Measurements from ENCODE around the gene KCNJ14. TPM values are rescaled to one million over a fixed set of nuclear protein-coding genes. Genes with fewer than 3 reads are reported as not detected.

Gene KCNJ14
- total and polyA plus RNA-seq, 8 donors: 0.52 to 1.3 (median 1.1) TPM

DNA sequence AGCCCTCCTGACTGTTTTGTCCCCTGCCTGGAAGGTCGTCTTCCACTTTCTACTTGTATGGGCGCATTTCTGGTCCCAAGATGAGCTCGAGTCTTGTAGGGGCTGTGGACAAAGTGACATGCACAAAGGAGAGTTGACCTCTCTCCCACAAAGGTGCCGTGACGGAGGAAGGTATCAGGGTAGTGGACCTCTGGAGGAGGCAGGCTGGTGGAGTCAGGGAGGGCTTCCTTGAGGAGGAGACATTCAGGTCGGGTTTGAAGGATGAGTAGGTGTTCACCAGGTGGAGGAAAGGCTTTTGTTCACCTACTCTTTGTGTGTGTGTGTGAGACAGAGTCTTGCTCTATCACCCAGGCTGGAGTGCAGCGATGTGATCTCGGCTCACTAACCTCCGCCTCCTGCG, 15.5 kb downstream of the KCNJ14 start:
- ATAC-seq (no peak), DNase-seq (no peak)
- intact Hi-C loops (cut with DNase I): no loop called here
- no peaks in the 10 kb centered on the region for H3K27me3 ChIP-seq
- H3K9me3 ChIP-seq: no peaks in the 10 kb centered on the region
- peaks cover 0 to 57% of the 10 kb centered on the region in 2 donors for H3K36me3 ChIP-seq
- TF ChIP-seq, protein P1, sequence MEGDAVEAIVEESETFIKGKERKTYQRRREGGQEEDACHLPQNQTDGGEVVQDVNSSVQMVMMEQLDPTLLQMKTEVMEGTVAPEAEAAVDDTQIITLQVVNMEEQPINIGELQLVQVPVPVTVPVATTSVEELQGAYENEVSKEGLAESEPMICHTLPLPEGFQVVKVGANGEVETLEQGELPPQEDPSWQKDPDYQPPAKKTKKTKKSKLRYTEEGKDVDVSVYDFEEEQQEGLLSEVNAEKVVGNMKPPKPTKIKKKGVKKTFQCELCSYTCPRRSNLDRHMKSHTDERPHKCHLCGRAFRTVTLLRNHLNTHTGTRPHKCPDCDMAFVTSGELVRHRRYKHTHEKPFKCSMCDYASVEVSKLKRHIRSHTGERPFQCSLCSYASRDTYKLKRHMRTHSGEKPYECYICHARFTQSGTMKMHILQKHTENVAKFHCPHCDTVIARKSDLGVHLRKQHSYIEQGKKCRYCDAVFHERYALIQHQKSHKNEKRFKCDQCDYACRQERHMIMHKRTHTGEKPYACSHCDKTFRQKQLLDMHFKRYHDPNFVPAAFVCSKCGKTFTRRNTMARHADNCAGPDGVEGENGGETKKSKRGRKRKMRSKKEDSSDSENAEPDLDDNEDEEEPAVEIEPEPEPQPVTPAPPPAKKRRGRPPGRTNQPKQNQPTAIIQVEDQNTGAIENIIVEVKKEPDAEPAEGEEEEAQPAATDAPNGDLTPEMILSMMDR (IDR thresholded peaks at IDR 0.05): no peak
- H3K4me1 ChIP-seq: peaks cover 13 to 19% of the 10 kb centered on the region in 2 donors
- H3K27ac ChIP-seq: peak overlapping the region in 1 of 2 donors; percentile 96
- peak overlapping the region in 1 of 2 donors; percentile 94 for H3K4me3 ChIP-seq

DNA sequence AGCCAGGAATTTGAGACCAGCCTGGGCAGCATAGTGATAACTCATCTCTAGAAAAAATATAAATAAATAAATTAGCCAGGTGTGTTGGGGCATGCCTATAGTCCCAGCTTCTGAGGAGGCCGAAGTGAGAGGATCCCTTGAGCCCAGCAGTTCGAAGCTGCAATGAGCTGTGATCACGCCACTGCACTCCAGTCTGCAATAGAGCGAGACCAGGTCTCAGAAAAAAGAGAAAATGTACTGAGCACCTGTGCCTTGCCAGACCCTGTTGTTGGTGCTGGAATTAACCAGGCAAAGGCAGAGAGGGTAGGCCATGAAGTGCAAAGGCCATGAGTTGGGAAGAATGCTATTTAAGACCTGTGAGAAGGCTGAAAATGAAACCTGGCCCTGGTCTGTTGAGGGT, 16.5 kb downstream of the KCNJ14 start:
- no peak for ATAC-seq
- Histone ChIP-seq H3K36me3 (peaks cover 0 to 67% of the 10 kb centered on the region in 2 donors), H3K9me3 (no peaks in the 10 kb centered on the region), H3K4me3 (no peak overlapping the region), H3K27ac (no peak overlapping the region), H3K4me1 (peaks cover 13 to 19% of the 10 kb centered on the region in 2 donors), H3K27me3 (no peaks in the 10 kb centered on the region)
- intact Hi-C loops (cut with DNase I): no loop called here
- DNase-seq: no peak
- TF ChIP-seq, protein P1 (IDR thresholded peaks at IDR 0.05): no peak

DNA sequence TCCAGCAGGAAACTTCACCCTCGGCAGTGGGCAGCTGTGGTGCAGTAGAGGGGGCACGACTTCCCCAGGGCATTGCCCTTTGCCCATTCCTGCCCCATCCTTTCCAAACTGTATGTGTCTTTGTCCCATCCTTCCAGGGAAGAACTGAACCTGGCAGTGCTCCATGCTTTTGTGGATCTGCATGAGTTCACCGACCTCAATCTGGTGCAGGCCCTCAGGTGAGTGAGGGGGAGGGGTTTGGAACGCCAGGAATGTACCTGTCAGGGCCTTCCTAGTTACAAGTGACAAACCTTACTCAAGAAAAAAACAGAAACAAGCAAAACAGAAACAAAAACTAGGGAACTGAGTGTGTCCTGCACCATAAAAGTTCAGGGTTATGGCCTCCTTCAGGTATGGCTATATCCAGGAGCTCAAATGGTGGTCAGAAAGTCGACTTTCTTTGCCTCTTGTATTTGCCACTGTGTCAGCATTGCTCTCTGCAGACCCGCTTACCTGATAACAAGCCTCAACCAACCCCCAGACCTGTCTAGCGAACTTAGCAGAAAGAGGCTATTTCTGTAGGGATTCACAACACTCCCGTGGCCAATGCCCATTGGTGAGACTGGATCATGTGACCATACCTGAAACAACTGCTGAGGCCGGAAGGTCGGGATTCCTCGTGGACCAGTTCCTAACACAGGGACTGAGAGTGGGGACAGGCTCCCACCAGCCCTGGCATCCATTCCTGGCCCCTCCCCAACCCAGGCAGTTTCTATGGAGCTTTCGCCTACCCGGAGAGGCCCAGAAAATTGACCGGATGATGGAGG, 18.0 kb downstream of the KCNJ14 start:
- Histone ChIP-seq H3K36me3 (peaks cover 0 to 82% of the 10 kb centered on the region in 2 donors), H3K4me3 (no peak overlapping the region), H3K4me1 (peaks cover 10 to 14% of the 10 kb centered on the region in 2 donors), H3K27ac (no peak overlapping the region), H3K27me3 (no peaks in the 10 kb centered on the region), H3K9me3 (no peaks in the 10 kb centered on the region)
- ATAC-seq: no peak
- TF ChIP-seq, protein P1 (IDR thresholded peaks at IDR 0.05): no peak
- DNase-seq: no peak
- intact Hi-C loops (cut with DNase I): no loop called here

DNA sequence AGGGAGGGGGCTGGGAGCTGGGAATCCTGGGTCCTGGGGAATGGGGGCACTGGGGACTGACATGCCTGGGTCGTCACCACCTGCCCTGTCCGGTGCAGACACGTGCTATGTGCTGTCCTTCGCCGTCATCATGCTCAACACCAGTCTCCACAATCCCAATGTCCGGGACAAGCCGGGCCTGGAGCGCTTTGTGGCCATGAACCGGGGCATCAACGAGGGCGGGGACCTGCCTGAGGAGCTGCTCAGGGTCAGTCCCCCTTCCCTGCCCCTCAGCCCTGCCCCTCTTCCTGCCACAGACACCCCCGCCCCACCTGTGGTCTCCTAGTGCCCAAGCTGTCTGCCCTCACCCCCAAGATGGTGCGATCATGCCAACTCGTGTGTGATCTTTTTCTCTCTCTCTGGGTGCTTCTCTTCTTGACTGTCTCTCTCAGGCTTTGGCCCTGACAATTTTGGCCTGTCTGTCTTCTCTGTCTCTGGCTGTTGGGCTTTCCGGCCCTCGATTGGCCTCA, 18.8 kb downstream of the KCNJ14 start:
- ATAC-seq (no peak), DNase-seq (no peak)
- no peak overlapping the region for H3K4me3 ChIP-seq
- H3K27ac ChIP-seq: no peak overlapping the region
- TF ChIP-seq, protein P1 (IDR thresholded peaks at IDR 0.05): no peak
- intact Hi-C loops (cut with DNase I): no loop called here
- peaks cover 10 to 12% of the 10 kb centered on the region in 2 donors for H3K4me1 ChIP-seq
- no peaks in the 10 kb centered on the region for H3K9me3 ChIP-seq
- peaks cover 0 to 88% of the 10 kb centered on the region in 2 donors for H3K36me3 ChIP-seq
- H3K27me3 ChIP-seq: no peaks in the 10 kb centered on the region

DNA sequence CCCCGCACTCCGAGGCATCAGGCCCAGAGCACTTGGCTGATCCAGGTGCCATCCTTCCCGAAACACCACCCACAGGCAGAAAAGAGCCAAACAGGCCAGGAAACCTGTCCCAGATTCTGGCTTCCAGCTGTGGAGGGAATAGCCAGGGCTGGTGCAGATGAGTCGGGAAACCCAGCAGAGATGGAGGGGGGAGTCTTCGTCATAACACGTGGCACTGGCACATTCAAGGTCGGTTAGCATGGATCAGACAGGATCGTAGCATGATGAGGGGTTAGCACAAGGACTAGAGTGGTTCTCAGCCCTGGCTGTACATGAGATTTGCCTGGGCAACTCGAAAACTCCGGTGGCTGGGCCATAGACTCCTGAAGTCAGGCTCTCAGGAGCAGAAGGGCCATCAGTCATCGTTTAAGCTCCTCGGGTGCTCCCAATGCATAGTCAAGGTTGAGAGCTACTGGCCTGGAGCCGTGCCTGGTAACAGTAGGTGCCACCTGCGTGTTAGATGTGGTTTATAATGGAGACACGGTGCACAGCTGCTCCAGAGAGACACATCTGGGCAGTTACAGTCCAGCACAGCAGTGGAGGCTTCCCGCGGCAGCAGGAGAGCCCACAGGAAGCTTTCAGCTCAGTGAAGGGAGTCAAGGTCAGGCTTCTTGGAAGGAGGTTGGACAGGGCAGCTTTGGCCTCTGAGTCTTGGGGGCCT, 20.1 kb downstream of the KCNJ14 start:
- no peaks in the 10 kb centered on the region for H3K9me3 ChIP-seq
- intact Hi-C loops (cut with DNase I): no loop called here
- H3K36me3 ChIP-seq: peaks cover 0 to 88% of the 10 kb centered on the region in 2 donors
- DNase-seq (no peak), ATAC-seq (no peak)
- H3K27ac ChIP-seq: no peak overlapping the region
- peaks cover 6 to 7% of the 10 kb centered on the region in 2 donors for H3K4me1 ChIP-seq
- H3K4me3 ChIP-seq: no peak overlapping the region
- TF ChIP-seq, protein P1 (IDR thresholded peaks at IDR 0.05): no peak
- H3K27me3 ChIP-seq: peaks cover 0 to under 1% of the 10 kb centered on the region in 2 donors

Measured in left lung (tissue), 10 donors.